Stimulated activated CD4-positive, alpha-beta T cell treated with anti-CD3 and anti-CD28 coated beads, Interleukin-12 subunit alpha, Interleukin-12 subunit beta, amount 100 ng/mL, for 24 hours (primary cell): ENCODE measurements around the gene TMEM184A.
"Not testable (repeated sequence)": the region's sequence is repeated elsewhere in the genome, so short reads cannot be mapped to it uniquely, and the experiment has no call there.

Experiments used
- DNase-seq, 2 experiments: peaks; one replicate each; pipeline ENCODE4 v3.0.0-alpha.2; 2020; ENCODE audit warnings: low read depth in 2 of 2

TMEM184A gene

GRCh38 chr7:1590476-1590875 is 34.5 kb upstream of the TMEM184A start:
- DNase-seq, result no peak

DNA sequence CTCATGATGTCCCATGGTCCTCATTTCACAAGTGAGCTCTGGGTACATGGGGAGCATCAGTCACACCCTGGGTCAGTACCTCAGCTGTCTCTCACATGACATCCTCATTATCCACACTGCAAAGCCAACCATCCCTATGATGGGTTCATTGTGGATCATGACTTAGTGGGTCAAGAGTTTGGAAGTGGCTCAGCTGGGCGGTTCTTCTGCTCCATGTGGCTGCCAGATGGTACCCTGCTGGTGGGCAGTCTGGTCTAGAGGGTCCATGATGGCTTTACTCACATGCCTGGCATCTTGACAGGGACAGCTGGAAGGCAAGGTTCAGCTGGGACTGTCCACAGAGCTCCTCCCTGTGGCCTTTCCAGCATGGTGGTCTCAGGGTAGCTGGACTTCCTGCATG is 33.0 kb upstream of the TMEM184A start:
- DNase-seq, result no peak

GRCh38 chr7:1587738-1588137 is 31.7 kb upstream of the TMEM184A start:
- DNase-seq, result no peak

DNA sequence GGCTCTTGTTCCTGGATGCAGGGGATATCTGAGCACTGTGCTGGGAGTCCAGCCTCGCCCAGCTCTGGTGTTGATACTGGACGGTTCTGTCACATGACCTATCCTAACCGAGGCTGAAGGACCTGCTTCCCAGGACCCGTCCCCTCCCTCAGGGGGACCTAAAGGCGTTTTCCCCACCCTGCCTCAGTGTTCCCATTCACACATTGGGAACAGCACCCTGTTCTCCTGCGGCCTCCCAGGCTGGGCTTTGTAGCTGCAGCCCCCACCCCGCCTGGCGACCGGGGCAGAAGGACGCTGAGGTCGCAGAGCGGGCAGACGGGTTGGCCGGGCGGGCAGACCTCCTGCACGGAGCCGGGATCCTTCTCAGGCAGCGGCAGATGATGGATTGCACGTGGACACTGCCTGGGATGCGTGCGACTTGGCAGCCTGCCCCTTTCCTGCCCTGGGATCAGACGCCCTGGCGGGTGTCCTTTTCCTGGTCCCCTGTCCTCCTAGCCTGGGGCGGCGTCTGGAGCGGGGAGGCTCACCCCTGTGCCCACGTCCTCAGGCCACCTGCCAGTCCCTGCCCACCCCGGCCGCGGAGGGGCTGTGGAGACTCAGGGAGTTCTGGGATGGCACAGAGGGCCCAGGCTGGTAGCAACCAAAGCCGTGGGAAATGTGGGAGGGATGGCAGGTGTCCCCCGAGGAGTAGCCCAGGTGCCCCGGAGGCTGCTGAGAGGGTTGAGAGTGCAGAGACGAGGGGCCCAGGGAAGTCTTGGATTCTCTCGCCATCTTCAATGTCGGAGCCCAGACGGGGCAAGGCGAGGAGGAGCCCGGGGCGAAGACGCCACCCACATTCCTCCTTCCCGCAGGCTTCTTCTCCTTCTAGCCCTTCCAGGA is 31.1 kb upstream of the TMEM184A start:
- no peak for DNase-seq

DNA sequence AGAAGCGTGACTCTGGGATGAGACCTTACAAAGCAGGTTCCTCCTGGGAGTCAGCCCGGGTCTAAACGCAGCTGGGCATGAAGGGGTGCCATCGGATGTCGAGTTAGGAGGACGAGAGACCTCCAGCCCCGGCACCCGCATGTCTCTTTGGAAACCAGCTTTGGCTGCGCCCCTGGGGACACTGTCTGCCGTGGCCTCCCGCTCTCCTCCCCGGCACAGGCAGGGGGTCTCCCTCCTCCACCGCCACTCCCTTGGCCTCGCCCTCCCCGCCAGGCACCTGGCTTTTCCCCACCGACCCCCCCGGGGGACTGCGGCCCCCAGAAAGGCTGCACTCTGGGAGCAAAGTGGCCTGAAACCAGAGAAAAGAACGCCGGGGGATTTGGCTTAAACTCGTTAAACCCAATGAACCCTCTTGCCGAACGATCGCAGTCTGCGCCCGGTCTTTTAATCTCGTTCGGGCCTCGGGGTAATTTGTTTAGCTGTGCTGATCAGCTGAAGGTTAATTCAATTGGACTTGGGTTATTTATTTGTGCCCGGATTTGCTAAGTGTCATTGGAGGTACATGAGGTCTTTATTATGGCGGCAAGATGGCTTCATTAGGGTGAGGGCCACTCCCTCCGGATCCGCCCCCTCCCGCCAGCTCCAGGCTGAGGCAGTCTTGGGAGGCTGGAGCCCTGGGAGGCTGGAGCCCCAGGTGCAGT is 30.3 kb upstream of the TMEM184A start:
- DNase-seq, result no peak

GRCh38 chr7:1585142-1585981 is 29.4 kb upstream of the TMEM184A start:
- no peak for DNase-seq

DNA sequence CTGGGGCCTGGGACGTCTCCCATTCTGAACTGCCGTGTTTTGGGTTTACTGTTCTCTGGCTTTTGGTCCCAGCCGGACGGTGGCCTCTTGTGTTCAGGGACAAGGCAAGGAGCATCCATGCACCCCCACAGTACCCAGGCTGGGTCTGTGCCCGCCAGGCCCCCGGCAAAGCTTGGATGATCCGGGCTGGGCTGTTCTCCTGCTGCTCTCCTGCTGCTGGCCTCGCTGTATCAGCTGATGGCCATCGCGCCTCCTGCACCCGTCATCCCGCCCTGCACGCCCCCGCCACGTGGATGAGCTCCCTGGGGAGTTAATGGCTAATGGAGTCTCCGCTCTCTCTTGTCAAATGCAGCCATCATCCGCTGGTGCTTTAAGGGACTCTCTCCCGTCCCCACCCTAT is 28.7 kb upstream of the TMEM184A start:
- no peak for DNase-seq

- not testable (repeated sequence) for DNase-seq
Measured at GRCh38 chr7:1583241-1583930, 27.4 kb upstream of the TMEM184A start.

- DNase-seq, result no peak
Measured at GRCh38 chr7:1580422-1581030, 24.5 kb upstream of the TMEM184A start.

GRCh38 chr7:1579481-1580421 is 23.7 kb upstream of the TMEM184A start:
- DNase-seq, result peak; percentile 40 to 72

DNA sequence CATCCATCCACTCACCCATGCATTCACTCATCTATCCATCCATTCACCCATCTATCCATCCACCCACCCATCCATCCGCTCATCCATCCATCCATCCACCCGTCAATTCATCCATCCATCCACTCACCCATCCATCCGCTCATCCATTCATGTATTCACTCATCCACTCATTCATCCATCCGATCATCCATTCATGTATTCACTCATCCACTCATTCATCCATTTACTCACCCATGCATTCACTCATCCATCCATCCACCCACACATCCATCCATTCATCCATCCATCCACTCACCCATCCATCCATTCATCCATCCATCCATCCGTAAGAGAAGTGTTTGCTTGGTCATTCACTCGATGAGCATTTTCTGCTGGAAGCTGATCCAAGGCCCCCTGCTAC is 22.5 kb upstream of the TMEM184A start:
- DNase-seq, result no peak

DNA sequence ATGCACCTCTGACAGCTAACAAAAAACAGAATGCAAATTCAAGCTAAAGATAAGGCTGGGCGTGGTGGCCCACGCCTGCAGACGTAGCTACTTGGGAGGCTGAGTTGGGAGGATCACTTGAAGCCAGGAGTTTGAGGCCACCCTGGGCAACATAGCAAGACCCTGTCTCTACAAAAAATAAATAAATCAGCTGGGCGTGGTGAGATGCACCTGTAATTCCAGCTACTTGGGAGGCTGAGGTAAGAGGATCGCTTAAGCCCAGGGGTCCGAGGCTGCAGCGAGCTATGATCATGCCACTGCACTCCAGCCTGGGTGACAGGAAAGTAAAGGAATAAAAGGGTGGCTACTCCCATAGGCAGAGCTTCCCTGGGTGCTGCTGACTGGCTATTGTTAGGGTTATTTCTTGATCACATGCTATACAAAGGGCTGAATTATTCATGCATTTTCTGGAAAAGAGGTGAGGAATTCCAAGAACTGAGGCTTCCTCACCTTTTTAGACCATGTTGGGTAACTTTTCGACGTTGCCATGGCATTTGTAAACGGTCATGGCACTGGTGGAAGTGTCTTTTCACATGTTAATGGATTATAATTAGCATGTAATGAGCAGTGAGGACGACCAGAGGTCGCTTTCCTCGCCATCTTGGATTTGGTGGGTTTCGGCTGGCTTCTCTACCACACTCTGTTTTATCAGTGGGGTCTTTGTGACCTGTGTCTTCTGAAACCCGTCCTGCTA is 20.7 kb upstream of the TMEM184A start:
- no peak for DNase-seq

DNA sequence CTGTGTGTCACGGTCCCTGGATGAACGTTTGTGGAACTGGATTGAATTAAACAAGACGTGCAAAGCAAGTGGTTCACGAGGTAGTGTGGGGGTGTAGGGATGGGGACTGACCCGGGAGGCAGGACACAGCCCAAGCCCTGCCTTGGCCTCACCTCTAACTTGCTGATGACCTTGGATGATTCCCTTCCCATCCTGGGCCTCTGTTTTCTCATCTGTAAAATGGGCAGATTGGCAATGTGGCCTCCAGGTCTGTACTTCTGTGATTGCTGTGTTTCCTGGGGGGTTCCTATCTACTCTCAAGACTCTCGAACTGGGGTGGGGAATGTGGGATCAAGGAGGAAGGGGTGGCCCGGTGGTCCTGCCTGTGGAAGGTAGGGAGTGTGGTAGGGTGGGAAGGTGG is 19.8 kb upstream of the TMEM184A start:
- DNase-seq, result no peak

DNA sequence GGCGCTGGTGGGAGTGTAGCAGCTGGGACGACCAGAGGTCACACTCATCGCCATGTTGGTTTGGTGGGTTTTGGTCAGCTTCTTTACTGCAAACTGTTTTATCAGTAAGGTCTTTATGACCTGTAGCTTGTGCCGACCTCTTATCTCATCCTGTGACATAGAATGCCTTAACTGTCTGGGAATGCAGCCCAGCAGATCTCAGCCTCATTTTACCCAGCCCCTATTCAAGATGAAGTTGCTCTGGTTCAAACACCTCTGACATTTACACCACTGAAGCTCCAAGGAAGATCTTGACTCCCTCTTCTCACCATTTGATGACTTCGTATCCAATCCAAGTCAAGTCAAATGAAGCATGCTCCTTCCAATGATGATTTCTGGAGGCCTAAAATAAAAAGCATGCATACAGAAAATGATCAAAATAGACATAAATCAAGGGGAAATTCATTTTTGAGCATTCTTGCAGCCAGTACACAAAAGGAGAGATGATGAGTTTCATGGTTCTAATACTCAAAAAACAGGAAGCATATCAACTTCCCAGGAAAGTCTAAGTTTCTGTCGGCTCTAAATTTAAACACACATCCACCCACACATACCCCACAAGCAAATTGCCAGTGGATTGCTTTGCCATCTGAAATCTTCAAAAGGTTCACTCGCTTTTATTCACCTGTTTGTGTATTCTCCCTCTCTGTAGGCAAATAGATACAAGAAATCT is 16.3 kb upstream of the TMEM184A start:
- DNase-seq, result no peak

DNA sequence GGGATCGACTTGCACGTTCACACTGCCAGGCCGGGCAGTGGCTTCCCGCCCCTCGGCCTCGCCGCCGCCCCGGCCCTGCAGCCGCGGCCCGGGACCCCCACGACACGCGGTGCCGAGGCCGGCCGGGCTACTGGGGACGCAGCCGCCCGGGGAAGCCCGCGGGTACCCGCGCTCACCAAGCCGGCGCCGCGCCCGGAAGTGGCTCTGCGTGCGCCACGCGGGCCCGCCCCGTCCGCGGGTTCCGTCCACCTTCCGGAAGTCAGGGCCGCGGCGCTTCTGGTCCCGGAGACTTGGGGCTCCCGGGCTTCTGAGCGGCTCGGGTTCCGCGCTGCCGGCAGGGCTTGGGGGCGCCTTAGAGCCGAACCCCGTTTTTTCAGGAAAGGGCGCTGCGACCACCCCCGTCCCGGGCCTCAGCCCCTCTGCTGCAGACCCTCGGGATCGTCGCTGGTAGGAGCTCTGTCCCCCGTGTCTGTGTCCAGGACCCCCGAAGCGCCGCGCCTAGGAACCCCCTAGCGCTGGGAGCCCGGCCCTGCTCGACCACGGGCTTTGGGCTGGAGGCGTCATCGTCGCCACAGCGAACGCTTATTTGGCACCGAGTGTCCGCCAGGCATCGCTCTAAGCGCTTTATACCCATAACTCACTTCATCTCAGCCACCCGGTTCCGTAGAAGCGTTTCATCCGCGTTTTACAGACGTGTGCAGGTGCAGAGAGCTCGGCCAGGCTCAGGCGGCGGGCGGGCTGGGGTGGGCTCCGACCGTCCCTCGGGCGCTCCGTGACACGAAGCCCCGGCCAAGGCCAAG is 14.0 kb upstream of the TMEM184A start, which contains the start of gene PSMG3:
Gene PSMG3, minus strand, starts transcription at position 200 of the 800 bp plus-strand sequence. CDS start 693 bp downstream, outside the sequence.
- peak; percentile 82 to 86 for DNase-seq

- DNase-seq, result no peak
Measured at GRCh38 chr7:1569440-1569832, 13.4 kb upstream of the TMEM184A start.

DNA sequence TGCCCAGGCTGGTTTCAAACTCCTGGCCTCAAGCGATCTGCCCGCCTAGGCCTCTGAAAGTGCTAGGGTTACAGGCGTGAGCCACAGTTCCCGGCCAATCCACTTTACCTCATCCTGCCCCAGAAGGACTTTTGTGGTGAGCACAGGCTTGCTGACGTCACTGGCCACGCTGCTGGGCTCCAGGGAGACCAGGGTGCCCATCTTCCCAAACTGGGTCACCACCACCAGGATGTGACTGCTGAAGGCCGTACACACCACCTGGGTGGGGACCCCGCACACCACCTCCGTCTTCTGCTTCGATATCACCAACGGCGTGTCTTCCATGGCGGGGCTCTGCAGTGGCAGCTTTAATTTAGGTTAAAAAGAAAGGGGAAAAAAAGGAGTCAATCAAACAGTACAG is 13.0 kb upstream of the TMEM184A start:
- DNase-seq, result peak in 1 of 2 experiments; percentile 29
